ENCODE measurements around the gene SPATA31C1.
"Not testable (repeated sequence)": the region's sequence is repeated elsewhere in the genome, so short reads cannot be mapped to it uniquely, and the experiment has no call there.

- not testable (repeated sequence) for TF ChIP-seq CTCF, POLR2A (IDR thresholded peaks at IDR 0.05)
Measured at GRCh38 chr9:87917662-87918061, at the start of gene SPATA31C1.
